Hepatic stellate cell (primary cell): ENCODE results near the gene CCDC91.

Experiments used
- DNase-seq: peaks from one replicate; pipeline ENCODE4 v3.0.0; 2011; ENCODE audit warnings: low spot score

Gene CCDC91

GRCh38 chr12:28582672-28583376 lies 392.6 kb downstream of the CCDC91 start:
- no peak for DNase-seq

GRCh38 chr12:28583701-28584261 lies 393.5 kb downstream of the CCDC91 start:
- DNase-seq: no peak

- no peak for DNase-seq
Observed at GRCh38 chr12:28585146-28585545, 394.9 kb downstream of the CCDC91 start.

GRCh38 chr12:28586481-28586880 lies 396.2 kb downstream of the CCDC91 start:
- no peak for DNase-seq

GRCh38 chr12:28591831-28592230 lies 401.6 kb downstream of the CCDC91 start:
- no peak for DNase-seq
